ENCODE measurements around the gene SPEF1. TPM values are rescaled to one million over a fixed set of nuclear protein-coding genes. Genes with fewer than 3 reads are reported as not detected.
A peak's percentile ranks its signal among the peaks of the same experiment; 100 is the strongest.

SPEF1 gene
- total RNA-seq, 3 donors from 2014 or later, result 0.33 to 0.88 TPM; not detected in 1

GRCh38 chr20:3730803-3731672 lies 50.2 kb downstream of the SPEF1 start:
- H3K27ac ChIP-seq, result peak overlapping the region in 1 of 2 donors; percentile 94
- no peak overlapping the region for H3K4me3 ChIP-seq
- intact Hi-C loops (cut with DNase I; ENCODE audit: low total_unique reads), result no loop called here
- DNase-seq (ENCODE audit: low spot score in 2 of 2), result no peak
- peaks cover 0 to 9% of the 10 kb centered on the region in 2 donors for H3K27me3 ChIP-seq
- H3K36me3 ChIP-seq, result no peaks in the 10 kb centered on the region
- TF ChIP-seq POLR2A (IDR thresholded peaks at IDR 0.05) (no peak), POLR2AphosphoS5 (IDR thresholded peaks at IDR 0.05) (no peak), CTCF (IDR thresholded peaks at IDR 0.05) (no peak)
- H3K9me3 ChIP-seq, result no peaks in the 10 kb centered on the region
- no peaks in the 10 kb centered on the region for H3K4me1 ChIP-seq

- no peaks in the 10 kb centered on the region for H3K36me3 ChIP-seq
- no peak for DNase-seq (ENCODE audit: low spot score in 2 of 2)
- H3K9me3 ChIP-seq, result no peaks in the 10 kb centered on the region
- peak overlapping the region in 1 of 2 donors; percentile 94 for H3K27ac ChIP-seq
- no peaks in the 10 kb centered on the region for H3K4me1 ChIP-seq
- H3K4me3 ChIP-seq, result no peak overlapping the region
- H3K27me3 ChIP-seq, result peaks cover 0 to 9% of the 10 kb centered on the region in 2 donors
- intact Hi-C loops (cut with DNase I; ENCODE audit: low total_unique reads), result no loop called here
- no peak for TF ChIP-seq CTCF (IDR thresholded peaks at IDR 0.05)
- TF ChIP-seq POLR2A (IDR thresholded peaks at IDR 0.05), result no peak
- no peak for TF ChIP-seq POLR2AphosphoS5 (IDR thresholded peaks at IDR 0.05)
Measured at GRCh38 chr20:3729811-3730540, 51.3 kb downstream of the SPEF1 start.

- intact Hi-C loops (cut with DNase I; ENCODE audit: low total_unique reads), result no loop called here
- Histone ChIP-seq H3K4me1 (no peaks in the 10 kb centered on the region), H3K27ac (peak overlapping the region; percentile 17 to 88)
Measured at GRCh38 chr20:3729378-3729777, 51.9 kb downstream of the SPEF1 start.

GRCh38 chr20:3728876-3729275 lies 52.4 kb downstream of the SPEF1 start:
- Histone ChIP-seq H3K9me3 (no peaks in the 10 kb centered on the region), H3K4me1 (no peaks in the 10 kb centered on the region), H3K36me3 (no peaks in the 10 kb centered on the region), H3K4me3 (no peak overlapping the region), H3K27ac (peak overlapping the region; percentile 17 to 88), H3K27me3 (peaks cover 0 to 9% of the 10 kb centered on the region in 2 donors)
- no peak for TF ChIP-seq CTCF (IDR thresholded peaks at IDR 0.05)
- TF ChIP-seq POLR2A (IDR thresholded peaks at IDR 0.05), result no peak
- no peak for TF ChIP-seq POLR2AphosphoS5 (IDR thresholded peaks at IDR 0.05)
- intact Hi-C loops (cut with DNase I; ENCODE audit: low total_unique reads), result no loop called here
- DNase-seq (ENCODE audit: low spot score in 2 of 2), result no peak

More at GRCh38 chr20:3729378-3729777, 51.9 kb downstream of the SPEF1 start:
- TF ChIP-seq CTCF (IDR thresholded peaks at IDR 0.05), result no peak
- TF ChIP-seq POLR2AphosphoS5 (IDR thresholded peaks at IDR 0.05), result no peak
- TF ChIP-seq POLR2A (IDR thresholded peaks at IDR 0.05), result no peak
- H3K27me3 ChIP-seq, result peaks cover 0 to 9% of the 10 kb centered on the region in 2 donors
- H3K9me3 ChIP-seq, result no peaks in the 10 kb centered on the region
- no peak overlapping the region for H3K4me3 ChIP-seq
- DNase-seq (ENCODE audit: low spot score in 2 of 2), result no peak
- no peaks in the 10 kb centered on the region for H3K36me3 ChIP-seq

GRCh38 chr20:3728354-3728753 lies 52.9 kb downstream of the SPEF1 start:
- TF ChIP-seq POLR2AphosphoS5 (IDR thresholded peaks at IDR 0.05), result no peak
- TF ChIP-seq POLR2A (IDR thresholded peaks at IDR 0.05), result no peak
- Histone ChIP-seq H3K4me3 (no peak overlapping the region), H3K27me3 (peaks cover 0 to 6% of the 10 kb centered on the region in 2 donors), H3K9me3 (no peaks in the 10 kb centered on the region), H3K36me3 (no peaks in the 10 kb centered on the region), H3K4me1 (no peaks in the 10 kb centered on the region), H3K27ac (peak overlapping the region; percentile 74 to 88)
- no peak for DNase-seq (ENCODE audit: low spot score in 2 of 2)
- intact Hi-C loops (cut with DNase I; ENCODE audit: low total_unique reads), result no loop called here

Other genes with a start within 250 kb of the SPEF1 start
- not detected for gene GFRA4, start 118.0 kb downstream of the SPEF1 start, total RNA-seq
- gene ADAM33, start 99.4 kb downstream of the SPEF1 start, total RNA-seq, result 10 to 100 TPM; 29.4 to 39.5 (median 37.4) TPM
- 10 to 100 TPM in 1 of 3 donors, 1 to 10 TPM in 2; 2.0 to 32.0 (median 6.9) TPM for gene SIGLEC1, start 68.8 kb downstream of the SPEF1 start, total RNA-seq
- 10 to 100 TPM in 1 of 3 donors, 1 to 10 TPM in 2; 7.0 to 25.2 (median 9.3) TPM for gene HSPA12B, start 48.8 kb downstream of the SPEF1 start, total RNA-seq
- gene ADISSP, start 13.7 kb downstream of the SPEF1 start, total RNA-seq, result 10 to 100 TPM; 12.3 to 29.3 (median 15.7) TPM
- 10 to 100 TPM; 55.5 to 69.8 (median 68.2) TPM for gene CENPB, start 5.3 kb upstream of the SPEF1 start, total RNA-seq
- 10 to 100 TPM; 18.1 to 25.0 (median 22.0) TPM for gene CDC25B, start 14.9 kb upstream of the SPEF1 start, total RNA-seq
- gene AP5S1, start 39.1 kb upstream of the SPEF1 start, total RNA-seq, result 10 to 100 TPM; 11.1 to 13.8 (median 11.8) TPM
- gene MAVS, start 65.4 kb upstream of the SPEF1 start, total RNA-seq, result 10 to 100 TPM; 23.3 to 32.3 (median 24.6) TPM
- 10 to 100 TPM; 38.2 to 40.1 (median 38.7) TPM for gene PANK2, start 107.9 kb upstream of the SPEF1 start, total RNA-seq
- 10 to 100 TPM in 2 of 3 donors, 1 to 10 TPM in 1; 8.8 to 27.2 (median 22.0) TPM for gene RNF24, start 234.1 kb upstream of the SPEF1 start, total RNA-seq

Measured in breast epithelium (tissue), 4 donors.